Neural progenitor cell (in vitro differentiated cells): ENCODE data around the gene AADACL4. TPM values are rescaled to one million over a fixed set of nuclear protein-coding genes. Genes with fewer than 3 reads are reported as not detected.

Experiments
- DNase-seq: peaks from one replicate; pipeline ENCODE4 v3.0.0-alpha.2; 2016; ENCODE audit warnings: low spot score
- H2AFZ ChIP-seq: fragments of 200-600 bp; sonication (generic); replicated peaks from 2 replicates; pipeline ENCODE4 v1.6.1; 2016; ENCODE audit warnings: antibody characterized with exemption
- H3F3A ChIP-seq: fragments of 200-600 bp; sonication (generic); 2 replicates; pipeline ENCODE4 v1.6.1; 2016; ENCODE audit warnings: antibody characterized with exemption, low read depth
- H3K27ac ChIP-seq: fragments of 200-600 bp; sonication (generic); 2 replicates; pipeline ENCODE4 v1.5.1; 2016; ENCODE audit warnings: mild to moderate bottlenecking
- H3K27me3 ChIP-seq: fragments of 200-600 bp; sonication (generic); 2 replicates; pipeline ENCODE4 v1.6.1; 2016; ENCODE audit warnings: mild to moderate bottlenecking, moderate library complexity
- H3K36me3 ChIP-seq: fragments of 200-600 bp; sonication (generic); 2 replicates; pipeline ENCODE4 v1.5.1; 2016
- H3K4me1 ChIP-seq: fragments of 200-600 bp; sonication (generic); 2 replicates; pipeline ENCODE4 v1.6.1; 2016; ENCODE audit warnings: mixed run types
- H3K4me2 ChIP-seq: fragments of 200-600 bp; sonication (generic); 2 replicates; pipeline ENCODE4 v1.6.1; 2016
- H3K4me3 ChIP-seq: fragments of 200-600 bp; sonication (generic); 2 replicates; pipeline ENCODE4 v1.5.1; 2016
- H3K79me2 ChIP-seq: fragments of 200-600 bp; sonication (generic); 2 replicates; pipeline ENCODE4 v1.6.1; 2016; ENCODE audit warnings: low read depth
- H3K9ac ChIP-seq: fragments of 200-600 bp; sonication (generic); 2 replicates; pipeline ENCODE4 v1.6.1; 2016
- H3K9me3 ChIP-seq: fragments of 200-600 bp; sonication (generic); 2 replicates; pipeline ENCODE4 v1.5.1; 2016; ENCODE audit warnings: low read depth
- H4K20me1 ChIP-seq: fragments of 200-600 bp; sonication (generic); 2 replicates; pipeline ENCODE4 v1.6.1; 2016; ENCODE audit warnings: low read depth
- H3K27ac Mint-ChIP-seq: 3 replicates; pipeline ENCODE4 v1.8.0; 2021; ENCODE audit warnings: mixed read lengths
- H3K27me3 Mint-ChIP-seq: 2 replicates; pipeline ENCODE4 v1.8.0; 2022; ENCODE audit warnings: low read depth, mild to moderate bottlenecking, inconsistent platforms, moderate library complexity, mixed read lengths; ENCODE audit not compliant: insufficient read depth
- H3K36me3 Mint-ChIP-seq: 3 replicates; pipeline ENCODE4 v1.8.0; 2021; ENCODE audit warnings: mixed read lengths
- H3K4me1 Mint-ChIP-seq: 3 replicates; pipeline ENCODE4 v1.8.0; 2021; ENCODE audit warnings: mixed read lengths
- H3K4me3 Mint-ChIP-seq: 3 replicates; pipeline ENCODE4 v1.8.0; 2021; ENCODE audit warnings: mild to moderate bottlenecking, moderate library complexity, mixed read lengths
- H3K9me3 Mint-ChIP-seq: 3 replicates; pipeline ENCODE4 v1.8.0; 2020; ENCODE audit warnings: mixed read lengths
- EZH2 ChIP-seq: fragments of 200-600 bp; sonication (generic); IDR thresholded peaks from 2 replicates; pipeline ENCODE4 v1.6.1; 2017; ENCODE audit warnings: antibody characterized with exemption, mild to moderate bottlenecking, moderate library complexity
- EZH2phosphoT487 ChIP-seq: fragments of 200-600 bp; sonication (generic); IDR thresholded peaks from 2 replicates; pipeline ENCODE4 v1.6.1; 2017; ENCODE audit warnings: antibody characterized with exemption
- total RNA-seq: library from RNA; depleted of rRNA; stranded (reverse); fragments of >200 nt; gene quantifications from 2 replicates; pipeline ENCODE4 v1.2.3, GENCODE V29; 2015; ENCODE audit warnings: low replicate concordance
- TF ChIP-seq, protein P1 (sequence below): fragments of 200-600 bp; sonication (generic); IDR thresholded peaks from 2 replicates; pipeline ENCODE4 v1.5.1; 2017; ENCODE audit warnings: antibody characterized with exemption, mild to moderate bottlenecking

Gene AADACL4
- total RNA-seq, 1 donor from 2014 or later = not detected

- DNase-seq = no peak
- peaks cover 29% of the 10 kb centered on the region for H3K4me1 ChIP-seq
- TF ChIP-seq, protein P1, sequence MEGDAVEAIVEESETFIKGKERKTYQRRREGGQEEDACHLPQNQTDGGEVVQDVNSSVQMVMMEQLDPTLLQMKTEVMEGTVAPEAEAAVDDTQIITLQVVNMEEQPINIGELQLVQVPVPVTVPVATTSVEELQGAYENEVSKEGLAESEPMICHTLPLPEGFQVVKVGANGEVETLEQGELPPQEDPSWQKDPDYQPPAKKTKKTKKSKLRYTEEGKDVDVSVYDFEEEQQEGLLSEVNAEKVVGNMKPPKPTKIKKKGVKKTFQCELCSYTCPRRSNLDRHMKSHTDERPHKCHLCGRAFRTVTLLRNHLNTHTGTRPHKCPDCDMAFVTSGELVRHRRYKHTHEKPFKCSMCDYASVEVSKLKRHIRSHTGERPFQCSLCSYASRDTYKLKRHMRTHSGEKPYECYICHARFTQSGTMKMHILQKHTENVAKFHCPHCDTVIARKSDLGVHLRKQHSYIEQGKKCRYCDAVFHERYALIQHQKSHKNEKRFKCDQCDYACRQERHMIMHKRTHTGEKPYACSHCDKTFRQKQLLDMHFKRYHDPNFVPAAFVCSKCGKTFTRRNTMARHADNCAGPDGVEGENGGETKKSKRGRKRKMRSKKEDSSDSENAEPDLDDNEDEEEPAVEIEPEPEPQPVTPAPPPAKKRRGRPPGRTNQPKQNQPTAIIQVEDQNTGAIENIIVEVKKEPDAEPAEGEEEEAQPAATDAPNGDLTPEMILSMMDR = no peak
- TF ChIP-seq EZH2 (no peak), EZH2phosphoT487 (no peak)
- H4K20me1 ChIP-seq = peaks cover 16% of the 10 kb centered on the region
- Mint-ChIP-seq H3K27ac (no peak overlapping the region), H3K27me3 (peaks cover 34% of the 10 kb centered on the region), H3K36me3 (no peaks in the 10 kb centered on the region), H3K4me1 (peaks cover 53% of the 10 kb centered on the region), H3K4me3 (peak overlapping the region; percentile 95), H3K9me3 (no peaks in the 10 kb centered on the region)
- H3K27ac ChIP-seq = no peak overlapping the region
- no peaks in the 10 kb centered on the region for H3K9me3 ChIP-seq
- H3K4me3 ChIP-seq = peak overlapping the region; percentile 94
- peaks cover 50% of the 10 kb centered on the region for H3F3A ChIP-seq
- peaks cover 18% of the 10 kb centered on the region for H3K27me3 ChIP-seq
- H2AFZ ChIP-seq = no peak overlapping the region
- H3K79me2 ChIP-seq = peaks cover 20% of the 10 kb centered on the region
- no peak overlapping the region for H3K9ac ChIP-seq
- no peaks in the 10 kb centered on the region for H3K36me3 ChIP-seq
- H3K4me2 ChIP-seq = peak overlapping the region; percentile 91
These were observed 26.4 kb upstream of the AADACL4 start for GRCh38 chr1:12617511-12617900.

GRCh38 chr1:12617901-12618660, 25.8 kb upstream of the AADACL4 start, which contains the start of gene DHRS3:
TSS of gene DHRS3 (minus strand) at chr1:12618210. CDS start at chr1:12617348, 862 bp downstream.
- Histone ChIP-seq H3K4me3 (peak within 1 kb of the TSS; percentile 94), H3F3A (peaks cover 50% of the 10 kb centered on the region), H3K9ac (no peak within 1 kb of the TSS), H3K36me3 (no peaks in the 10 kb centered on the region), H3K9me3 (no peaks in the 10 kb centered on the region), H4K20me1 (peaks cover 16% of the 10 kb centered on the region), H3K79me2 (peaks cover 18% of the 10 kb centered on the region), H3K4me2 (peak within 1 kb of the TSS; percentile 91), H2AFZ (peak within 1 kb of the TSS; percentile 98), H3K27ac (no peak within 1 kb of the TSS), H3K27me3 (peaks cover 18% of the 10 kb centered on the region), H3K4me1 (peaks cover 29% of the 10 kb centered on the region)
- H3K36me3 Mint-ChIP-seq = no peaks in the 10 kb centered on the region
- peaks cover 34% of the 10 kb centered on the region for H3K27me3 Mint-ChIP-seq
- peak within 1 kb of the TSS; percentile 72 for H3K27ac Mint-ChIP-seq
- peak; percentile 92 for DNase-seq
- TF ChIP-seq, protein P1 = no peak
- TF ChIP-seq EZH2phosphoT487 = no peak
- no peak for TF ChIP-seq EZH2
- no peaks in the 10 kb centered on the region for H3K9me3 Mint-ChIP-seq
- H3K4me1 Mint-ChIP-seq = peaks cover 53% of the 10 kb centered on the region
- H3K4me3 Mint-ChIP-seq = peak within 1 kb of the TSS; percentile 95

DNA sequence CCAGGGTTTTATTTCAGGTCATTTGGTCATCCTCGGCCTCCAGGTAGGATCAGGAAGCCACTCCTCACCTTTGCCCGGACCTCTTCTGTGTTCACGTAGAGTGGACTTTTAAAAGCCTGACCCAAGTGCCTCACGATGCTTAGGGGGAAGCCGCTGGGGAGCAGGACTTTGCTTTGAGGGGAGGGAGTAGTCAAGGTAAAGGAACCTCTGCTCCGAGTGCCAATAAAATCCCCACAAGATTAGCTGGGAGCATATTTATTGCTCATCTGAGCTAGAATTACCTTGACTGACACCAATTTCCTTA, 25.3 kb upstream of the AADACL4 start:
- Mint-ChIP-seq H3K27me3 (peaks cover 34% of the 10 kb centered on the region), H3K9me3 (no peaks in the 10 kb centered on the region), H3K4me3 (peak overlapping the region; percentile 95), H3K36me3 (no peaks in the 10 kb centered on the region), H3K27ac (no peak overlapping the region), H3K4me1 (peaks cover 53% of the 10 kb centered on the region)
- Histone ChIP-seq H3K36me3 (no peaks in the 10 kb centered on the region), H4K20me1 (peaks cover 16% of the 10 kb centered on the region), H3K4me2 (peak overlapping the region; percentile 91), H3K79me2 (peaks cover 13% of the 10 kb centered on the region), H3K9ac (no peak overlapping the region), H3K27ac (no peak overlapping the region), H2AFZ (peak overlapping the region; percentile 98), H3K9me3 (no peaks in the 10 kb centered on the region), H3K4me3 (peak overlapping the region; percentile 94), H3F3A (peaks cover 50% of the 10 kb centered on the region), H3K27me3 (peaks cover 18% of the 10 kb centered on the region), H3K4me1 (peaks cover 29% of the 10 kb centered on the region)
- DNase-seq = no peak
- TF ChIP-seq EZH2 (peak; percentile 26), EZH2phosphoT487 (no peak)
- TF ChIP-seq, protein P1 = no peak
